ENCODE results near the gene PNMA8B.

The PNMA8B gene

DNA sequence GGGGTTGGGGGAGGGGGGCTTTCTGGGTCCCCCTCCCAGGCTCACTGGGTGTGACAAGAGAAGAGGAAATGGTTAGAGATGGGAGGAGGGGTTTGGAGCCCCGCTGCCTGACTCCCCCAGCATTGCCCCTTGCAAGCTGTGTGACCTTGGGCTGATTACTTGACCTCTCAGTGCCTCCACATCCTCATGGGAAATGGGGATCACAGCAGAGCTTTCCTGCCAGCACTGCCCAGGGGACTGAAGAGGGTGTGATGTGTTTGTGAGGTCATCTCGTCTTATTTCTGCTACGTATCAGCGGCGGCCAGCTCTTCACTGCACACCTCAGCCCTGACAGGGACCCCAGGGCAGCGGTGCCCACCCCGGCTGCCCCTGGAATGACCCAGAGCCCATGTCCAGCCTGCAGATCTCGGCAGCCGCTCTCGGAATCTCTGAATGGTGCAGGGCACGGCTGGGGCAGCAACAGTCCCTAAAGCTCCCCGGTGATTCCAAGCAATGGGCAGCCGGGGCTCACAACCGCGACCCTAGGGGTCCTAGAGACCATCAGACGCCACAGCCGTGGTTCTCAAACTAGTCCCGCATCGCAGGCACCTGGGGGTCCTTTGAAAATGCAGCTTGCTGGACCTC lies 8.4 kb downstream of the PNMA8B start:
- no peak for DNase-seq (ENCODE audit: low read depth in 2 of 2)

DNA sequence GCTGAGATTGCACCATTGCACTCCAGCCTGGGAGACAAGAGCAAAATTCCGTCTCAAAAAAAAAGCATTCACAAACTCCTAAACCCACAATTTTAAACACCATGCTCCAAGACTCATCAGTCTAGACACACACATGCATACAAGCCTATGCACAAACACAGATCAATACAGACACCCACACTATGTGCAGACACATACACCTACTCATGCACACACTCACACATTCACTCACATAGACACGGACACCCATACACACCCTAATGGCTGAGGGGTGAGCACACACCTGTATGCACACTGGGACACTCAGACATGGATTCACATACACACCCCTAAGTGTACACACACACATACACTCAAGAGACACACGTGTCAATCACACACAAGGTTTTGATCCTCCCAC lies 9.3 kb downstream of the PNMA8B start:
- DNase-seq (ENCODE audit: low read depth in 2 of 2): no peak

GRCh38 chr19:46484656-46485055 lies 11.0 kb downstream of the PNMA8B start:
- DNase-seq (ENCODE audit: low read depth in 2 of 2): no peak

DNA sequence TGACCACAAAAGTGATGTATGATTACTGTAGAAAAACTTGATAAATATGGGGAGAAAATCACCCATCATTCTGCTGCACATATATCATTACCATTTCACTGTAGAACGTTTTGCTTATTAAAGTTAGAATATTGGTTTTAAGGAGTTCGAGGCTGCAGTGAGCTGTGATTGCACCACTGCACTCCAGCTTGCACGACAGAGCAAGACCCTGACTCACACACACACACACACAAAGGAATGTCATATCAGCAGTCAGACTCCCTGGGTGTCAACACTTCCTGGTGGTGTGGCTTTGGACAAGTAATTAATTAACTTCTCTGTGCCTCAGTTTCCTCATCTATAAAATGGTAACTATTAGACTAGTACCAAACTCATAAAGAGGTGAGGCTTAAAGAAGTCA lies 13.0 kb downstream of the PNMA8B start:
- DNase-seq (ENCODE audit: low read depth in 2 of 2): no peak

DNA sequence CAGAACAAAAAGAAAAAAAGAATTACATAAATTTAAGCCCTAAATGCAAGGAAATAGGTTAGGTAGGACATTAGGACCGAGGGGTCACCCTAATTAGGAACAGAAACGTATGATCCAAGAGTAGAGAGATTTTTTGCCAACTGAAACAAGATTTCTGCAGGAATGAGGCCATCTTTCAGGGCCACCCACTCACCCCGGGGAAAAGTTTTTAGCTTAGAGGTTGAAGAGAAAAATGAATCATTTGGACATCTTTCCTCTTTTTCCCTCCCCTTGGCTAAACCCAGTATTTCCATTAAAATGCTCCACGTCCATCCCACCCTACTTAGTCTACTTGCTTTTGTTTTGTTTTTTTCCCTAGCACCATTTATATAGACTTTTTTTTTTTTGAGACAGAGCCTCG lies 13.7 kb downstream of the PNMA8B start:
- no peak for DNase-seq (ENCODE audit: low read depth in 2 of 2)

- no peak for DNase-seq (ENCODE audit: low read depth in 2 of 2)
These were observed 14.3 kb downstream of the PNMA8B start for GRCh38 chr19:46481223-46481848.

GRCh38 chr19:46480415-46480814 lies 15.3 kb downstream of the PNMA8B start:
- no peak for DNase-seq (ENCODE audit: low read depth in 2 of 2)

DNA sequence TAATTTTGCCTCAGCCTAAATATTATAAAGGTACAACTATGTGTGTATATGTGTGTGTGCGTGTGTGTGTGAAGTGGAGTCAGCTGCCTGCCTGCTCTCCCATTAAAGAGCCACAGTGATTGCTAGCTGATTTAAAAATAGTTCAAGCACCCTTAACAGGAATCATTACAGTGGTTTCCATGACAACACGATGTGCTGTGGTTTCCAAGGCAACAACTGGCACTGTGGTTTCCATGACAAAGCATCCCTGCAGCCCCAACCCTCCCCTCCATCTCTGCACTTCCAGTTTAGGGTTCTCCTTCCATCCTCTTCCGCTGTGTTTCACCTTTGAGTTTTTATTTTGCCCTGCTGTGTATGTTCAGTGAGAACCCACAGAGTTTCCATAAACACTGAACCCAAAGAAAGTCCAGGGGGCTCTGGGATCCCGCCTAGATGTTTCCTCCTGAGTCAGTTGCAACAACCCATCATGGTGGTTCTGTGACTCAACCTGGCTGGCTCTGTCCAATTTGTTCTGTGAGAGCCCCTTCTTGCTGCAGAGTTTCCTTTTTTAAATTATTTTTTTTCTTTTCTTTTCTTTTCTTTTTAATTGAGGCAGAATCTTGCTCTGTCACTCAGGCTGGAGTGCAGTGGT lies 17.2 kb downstream of the PNMA8B start:
- DNase-seq (ENCODE audit: low read depth in 2 of 2): no peak

- DNase-seq (ENCODE audit: low read depth in 2 of 2): no peak
These were observed 19.7 kb downstream of the PNMA8B start for GRCh38 chr19:46475986-46476385.

DNA sequence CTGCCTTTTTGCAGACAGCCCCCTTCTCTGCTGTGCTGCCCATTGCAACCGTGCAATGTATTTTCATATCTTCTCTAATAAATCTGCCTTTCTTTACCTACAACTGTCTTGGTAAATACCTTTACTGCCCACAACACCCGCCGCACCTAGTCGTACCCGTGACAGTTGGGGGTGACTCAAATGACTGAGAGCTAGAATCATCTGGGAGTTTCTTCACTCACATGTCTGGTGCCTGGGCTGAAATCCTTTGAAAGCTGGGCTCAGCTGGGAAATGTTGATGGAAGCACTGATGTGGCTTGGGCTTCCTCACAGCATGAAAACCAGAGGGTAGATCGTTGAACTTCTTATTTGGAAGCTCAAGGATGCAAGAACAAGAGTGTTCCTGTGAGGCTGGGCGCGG lies 21.5 kb downstream of the PNMA8B start:
- no peak for DNase-seq (ENCODE audit: low read depth in 2 of 2)

DNA sequence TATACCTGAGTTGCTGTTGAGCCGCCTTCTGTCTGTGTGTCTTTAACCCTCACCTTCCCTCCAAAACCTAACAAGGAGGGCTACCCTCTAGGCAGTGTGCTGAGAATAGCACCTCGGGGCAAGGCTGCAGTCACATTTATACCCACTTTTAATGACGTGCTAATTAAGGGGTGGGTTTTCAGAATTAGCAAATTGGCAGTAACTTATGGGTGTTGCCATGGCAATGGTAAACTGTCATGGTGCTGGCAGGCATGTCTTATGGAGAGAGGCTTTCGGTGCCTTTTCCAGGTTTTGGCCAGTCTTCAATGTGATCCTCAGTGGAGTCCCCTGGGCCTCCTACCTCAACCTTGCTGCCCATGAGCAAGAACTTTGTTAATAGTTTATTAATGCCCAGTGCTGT lies 23.1 kb downstream of the PNMA8B start:
- no peak for DNase-seq (ENCODE audit: low read depth in 2 of 2)

- no peak for DNase-seq (ENCODE audit: low read depth in 2 of 2)
These were observed 23.7 kb downstream of the PNMA8B start for GRCh38 chr19:46471811-46472543.

GRCh38 chr19:46471116-46471733 lies 24.4 kb downstream of the PNMA8B start, which contains the start of gene PNMA8A:
Gene PNMA8A (minus strand): TSS chr19:46471563. CDS start chr19:46471035, 528 bp downstream.
- DNase-seq (ENCODE audit: low read depth in 2 of 2): no peak

- no peak for DNase-seq (ENCODE audit: low read depth in 2 of 2)
These were observed 25.3 kb downstream of the PNMA8B start for GRCh38 chr19:46470376-46470775.

DNA sequence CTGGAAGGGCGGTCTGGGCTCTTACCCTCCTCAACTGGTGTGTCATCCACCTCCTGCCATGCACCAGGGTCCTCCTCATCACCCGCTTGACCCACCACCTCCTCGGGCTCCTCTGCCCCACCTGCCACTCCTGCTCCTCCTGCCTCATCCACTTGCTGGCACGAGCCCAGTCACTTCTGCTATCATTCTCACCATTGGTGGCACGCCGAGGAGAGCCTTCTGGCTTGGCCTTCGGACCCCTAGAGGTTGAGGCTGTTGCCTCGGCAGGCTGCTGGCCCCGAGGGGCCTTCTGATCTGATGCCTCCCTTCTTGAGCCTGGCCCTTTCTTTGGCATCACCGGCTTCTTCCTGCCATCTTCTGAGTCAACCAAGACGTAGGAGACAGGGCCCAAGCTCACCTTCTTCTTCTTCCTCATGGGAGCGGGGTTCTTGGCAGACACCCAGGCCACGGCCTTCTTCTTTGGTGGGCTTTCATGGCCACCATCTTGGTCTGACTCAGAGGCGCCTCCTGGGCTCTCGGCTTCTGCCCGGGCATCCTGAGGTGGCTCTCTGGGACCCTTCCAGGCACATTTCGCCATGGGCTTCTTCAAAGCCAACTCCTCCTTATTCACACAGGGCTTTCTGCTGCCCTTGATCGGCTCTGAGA lies 26.0 kb downstream of the PNMA8B start:
- DNase-seq (ENCODE audit: low read depth in 2 of 2): no peak

DNA sequence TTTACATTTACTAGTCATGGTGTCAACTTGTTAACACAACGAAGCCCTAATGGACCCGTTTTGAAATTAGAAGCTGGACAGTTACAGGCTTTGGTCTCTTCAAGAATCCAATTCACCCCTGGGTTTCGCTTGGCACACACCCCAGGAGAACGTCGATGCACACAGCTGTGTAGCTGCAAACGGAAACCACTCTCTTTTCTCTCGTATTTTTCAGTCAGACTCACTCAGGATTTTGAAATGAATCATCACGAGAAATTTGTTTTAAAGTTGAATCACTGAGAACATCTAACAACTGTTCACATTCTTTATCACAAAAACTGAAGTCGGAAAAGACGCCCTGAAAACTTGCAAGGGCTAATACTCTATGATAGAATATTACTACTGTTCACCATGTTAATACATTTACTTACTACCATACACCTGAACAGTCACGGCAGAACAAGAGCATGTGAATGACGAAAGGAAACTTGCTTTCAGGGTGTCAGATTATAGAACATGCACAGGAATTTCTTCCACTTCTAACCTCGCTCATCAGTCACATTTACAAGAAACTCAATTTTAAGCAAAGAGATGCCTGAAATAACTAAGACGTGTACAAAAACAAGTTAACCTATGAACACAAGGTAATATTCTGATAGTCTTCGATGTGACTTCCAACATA lies 29.0 kb downstream of the PNMA8B start:
- no peak for DNase-seq (ENCODE audit: low read depth in 2 of 2)

- DNase-seq (ENCODE audit: low read depth in 2 of 2): no peak
These were observed 32.2 kb downstream of the PNMA8B start for GRCh38 chr19:46463516-46463915.

- DNase-seq (ENCODE audit: low read depth in 2 of 2): no peak
These were observed 34.1 kb downstream of the PNMA8B start for GRCh38 chr19:46461537-46461936.

- DNase-seq (ENCODE audit: low read depth in 2 of 2): no peak
These were observed 34.7 kb downstream of the PNMA8B start for GRCh38 chr19:46460981-46461380.

DNA sequence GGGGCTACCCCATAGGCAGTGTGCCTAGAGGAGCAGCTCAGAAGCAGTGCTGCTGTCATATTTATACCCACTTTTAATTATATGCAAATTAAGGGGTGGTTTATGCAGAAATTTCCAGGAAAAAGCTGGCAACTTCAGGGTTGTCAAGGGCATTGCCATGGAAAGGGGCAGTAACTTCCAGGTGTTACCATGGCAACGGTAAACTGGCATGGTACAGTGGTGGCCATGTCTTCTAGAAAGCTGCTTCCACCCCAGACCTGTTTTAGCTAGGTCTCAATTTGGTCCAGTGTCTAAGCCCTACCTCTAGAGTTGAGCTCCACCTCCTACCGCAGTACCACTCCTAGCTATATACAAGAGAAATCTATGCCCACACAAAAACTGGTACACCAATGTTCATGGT lies 35.6 kb downstream of the PNMA8B start:
- no peak for DNase-seq (ENCODE audit: low read depth in 2 of 2)

GRCh38 chr19:46456930-46457329 lies 38.7 kb downstream of the PNMA8B start:
- no peak for DNase-seq (ENCODE audit: low read depth in 2 of 2)

Data from stimulated activated CD8-positive, alpha-beta memory T cell treated with anti-CD3 and anti-CD28 coated beads, Interleukin-15, amount 100 ng/mL, for 48 hours (primary cell).